ENCODE results near the gene DMTF1.

The DMTF1 gene

GRCh38 chr7:87213811-87214210 is 61.6 kb downstream of the DMTF1 start:
- Histone ChIP-seq H3K27ac (ENCODE audit: low read depth, low read length) (0 out of 2 replicates have a peak overlapping the region, but pooled peaks have one; percentile 25), H3K9ac (ENCODE audit: low read depth, low read length) (no peak overlapping the region; the same call in 1 of the 2 replicates)

GRCh38 chr7:87215046-87215445 is 62.8 kb downstream of the DMTF1 start:
- Histone ChIP-seq H3K27ac (ENCODE audit: low read depth, low read length) (no peak overlapping the region), H3K27me3 (ENCODE audit: insufficient read depth, low read length) (no peaks in the 10 kb centered on the region), H3K9me3 (ENCODE audit: insufficient read depth, low read depth, low read length) (no peaks in the 10 kb centered on the region), H3K4me1 (ENCODE audit: insufficient read depth, low read length) (peaks cover 14% of the 10 kb centered on the region; the same call in 1 of the 2 replicates), H3K36me3 (ENCODE audit: insufficient read depth, low read length) (peaks cover 19% of the 10 kb centered on the region), H3K9ac (ENCODE audit: low read depth, low read length) (no peak overlapping the region), H3K4me3 (ENCODE audit: low read length) (no peak overlapping the region)
- WGBS, result 96% methylated on average over 3 of the region's 3 CpGs

More at GRCh38 chr7:87213811-87214210, 61.6 kb downstream of the DMTF1 start:
- no peak overlapping the region for H3K4me3 ChIP-seq (ENCODE audit: low read length)
- H3K36me3 ChIP-seq (ENCODE audit: insufficient read depth, low read length), result peaks cover 21% of the 10 kb centered on the region
- peaks cover 12% of the 10 kb centered on the region; the same call in 1 of the 2 replicates for H3K4me1 ChIP-seq (ENCODE audit: insufficient read depth, low read length)
- WGBS, result 63% methylated on average over 2 of the region's 2 CpGs
- no peaks in the 10 kb centered on the region for H3K9me3 ChIP-seq (ENCODE audit: insufficient read depth, low read depth, low read length)
- no peaks in the 10 kb centered on the region for H3K27me3 ChIP-seq (ENCODE audit: insufficient read depth, low read length)

- WGBS, result 94% methylated on average over 5 of the region's 5 CpGs
- peaks cover 15% of the 10 kb centered on the region for H3K36me3 ChIP-seq (ENCODE audit: insufficient read depth, low read length)
- no peaks in the 10 kb centered on the region for H3K9me3 ChIP-seq (ENCODE audit: insufficient read depth, low read depth, low read length)
- H3K4me1 ChIP-seq (ENCODE audit: insufficient read depth, low read length), result peaks cover 14% of the 10 kb centered on the region; the same call in 1 of the 2 replicates
- no peak overlapping the region for H3K9ac ChIP-seq (ENCODE audit: low read depth, low read length)
- H3K27me3 ChIP-seq (ENCODE audit: insufficient read depth, low read length), result peaks cover 15% of the 10 kb centered on the region
- no peak overlapping the region for H3K4me3 ChIP-seq (ENCODE audit: low read length)
- no peak overlapping the region for H3K27ac ChIP-seq (ENCODE audit: low read depth, low read length)
Measured at GRCh38 chr7:87216701-87217508, 64.7 kb downstream of the DMTF1 start.

- no peak overlapping the region for H3K27ac ChIP-seq (ENCODE audit: low read depth, low read length)
- H3K36me3 ChIP-seq (ENCODE audit: insufficient read depth, low read length), result peaks cover 13% of the 10 kb centered on the region
- 91% methylated on average over 9 of the region's 9 CpGs for whole genome bisulfite sequencing
- peaks cover 14% of the 10 kb centered on the region; the same call in 1 of the 2 replicates for H3K4me1 ChIP-seq (ENCODE audit: insufficient read depth, low read length)
- H3K9me3 ChIP-seq (ENCODE audit: insufficient read depth, low read depth, low read length), result no peaks in the 10 kb centered on the region
- no peak overlapping the region for H3K9ac ChIP-seq (ENCODE audit: low read depth, low read length)
- H3K4me3 ChIP-seq (ENCODE audit: low read length), result peak overlapping the region; percentile 85
- peaks cover 27% of the 10 kb centered on the region for H3K27me3 ChIP-seq (ENCODE audit: insufficient read depth, low read length)
Measured at GRCh38 chr7:87217983-87218653, 65.9 kb downstream of the DMTF1 start.

- peaks cover 13% of the 10 kb centered on the region for H3K36me3 ChIP-seq (ENCODE audit: insufficient read depth, low read length)
- peak overlapping the region; percentile 84 for H3K9ac ChIP-seq (ENCODE audit: low read depth, low read length)
- WGBS, result 10% methylated on average over 17 of the region's 17 CpGs
- H3K27me3 ChIP-seq (ENCODE audit: insufficient read depth, low read length), result peaks cover 35% of the 10 kb centered on the region
- peaks cover 12% of the 10 kb centered on the region; the same call in 1 of the 2 replicates for H3K4me1 ChIP-seq (ENCODE audit: insufficient read depth, low read length)
- H3K4me3 ChIP-seq (ENCODE audit: low read length), result peak overlapping the region; percentile 85
- H3K27ac ChIP-seq (ENCODE audit: low read depth, low read length), result peak overlapping the region; percentile 69; the same call in 1 of the 2 replicates
- H3K9me3 ChIP-seq (ENCODE audit: insufficient read depth, low read depth, low read length), result no peaks in the 10 kb centered on the region
Measured at GRCh38 chr7:87218796-87219544, 66.7 kb downstream of the DMTF1 start.

- Histone ChIP-seq H3K4me3 (ENCODE audit: low read length) (peak within 1 kb of the TSS; percentile 85), H3K4me1 (ENCODE audit: insufficient read depth, low read length) (peaks cover 6% of the 10 kb centered on the region; the same call in 1 of the 2 replicates), H3K36me3 (ENCODE audit: insufficient read depth, low read length) (peaks cover 13% of the 10 kb centered on the region), H3K9me3 (ENCODE audit: insufficient read depth, low read depth, low read length) (no peaks in the 10 kb centered on the region), H3K9ac (ENCODE audit: low read depth, low read length) (peak within 1 kb of the TSS; percentile 84), H3K27me3 (ENCODE audit: insufficient read depth, low read length) (peaks cover 42% of the 10 kb centered on the region), H3K27ac (ENCODE audit: low read depth, low read length) (peak within 1 kb of the TSS; percentile 69)
- under 1% methylated on average over 41 of the region's 41 CpGs for WGBS
Measured at GRCh38 chr7:87219545-87220025, 67.3 kb downstream of the DMTF1 start, which contains the start of gene TMEM243. Gene TMEM243 (minus strand): TSS chr7:87219732. CDS start chr7:87219503, 229 bp downstream.

- under 1% methylated on average over 75 of the region's 75 CpGs for WGBS
- 0 out of 2 replicates have a peak overlapping the region, but pooled peaks have one; percentile 45 for H3K27ac ChIP-seq (ENCODE audit: low read depth, low read length)
- peak overlapping the region; percentile 84 for H3K9ac ChIP-seq (ENCODE audit: low read depth, low read length)
- 0 out of 2 replicates have a peak, but pooled peaks cover 4% of the 10 kb centered on the region for H3K4me1 ChIP-seq (ENCODE audit: insufficient read depth, low read length)
- no peaks in the 10 kb centered on the region for H3K9me3 ChIP-seq (ENCODE audit: insufficient read depth, low read depth, low read length)
- peaks cover 13% of the 10 kb centered on the region for H3K36me3 ChIP-seq (ENCODE audit: insufficient read depth, low read length)
- peak overlapping the region; percentile 85 for H3K4me3 ChIP-seq (ENCODE audit: low read length)
- peaks cover 46% of the 10 kb centered on the region for H3K27me3 ChIP-seq (ENCODE audit: insufficient read depth, low read length)
Measured at GRCh38 chr7:87220026-87220733, 67.9 kb downstream of the DMTF1 start.

GRCh38 chr7:87220734-87221215 is 68.5 kb downstream of the DMTF1 start:
- peak overlapping the region; percentile 85 for H3K4me3 ChIP-seq (ENCODE audit: low read length)
- peaks cover 46% of the 10 kb centered on the region for H3K27me3 ChIP-seq (ENCODE audit: insufficient read depth, low read length)
- H3K9ac ChIP-seq (ENCODE audit: low read depth, low read length), result no peak overlapping the region
- 0 out of 2 replicates have a peak, but pooled peaks cover 4% of the 10 kb centered on the region for H3K4me1 ChIP-seq (ENCODE audit: insufficient read depth, low read length)
- H3K9me3 ChIP-seq (ENCODE audit: insufficient read depth, low read depth, low read length), result no peaks in the 10 kb centered on the region
- WGBS, result 33% methylated on average over 17 of the region's 17 CpGs
- no peak overlapping the region for H3K27ac ChIP-seq (ENCODE audit: low read depth, low read length)
- H3K36me3 ChIP-seq (ENCODE audit: insufficient read depth, low read length), result peaks cover 13% of the 10 kb centered on the region

GRCh38 chr7:87223666-87224065 is 71.4 kb downstream of the DMTF1 start:
- Histone ChIP-seq H3K4me3 (ENCODE audit: low read length) (no peak overlapping the region), H3K27me3 (ENCODE audit: insufficient read depth, low read length) (peaks cover 46% of the 10 kb centered on the region), H3K9ac (ENCODE audit: low read depth, low read length) (no peak overlapping the region), H3K9me3 (ENCODE audit: insufficient read depth, low read depth, low read length) (no peaks in the 10 kb centered on the region), H3K4me1 (ENCODE audit: insufficient read depth, low read length) (0 out of 2 replicates have a peak, but pooled peaks cover 3% of the 10 kb centered on the region), H3K27ac (ENCODE audit: low read depth, low read length) (no peak overlapping the region), H3K36me3 (ENCODE audit: insufficient read depth, low read length) (no peaks in the 10 kb centered on the region)
- 60% methylated on average over 1 of the region's 1 CpG for WGBS

GRCh38 chr7:87225696-87226095 is 73.4 kb downstream of the DMTF1 start:
- no peak overlapping the region for H3K27ac ChIP-seq (ENCODE audit: low read depth, low read length)
- H3K4me3 ChIP-seq (ENCODE audit: low read length), result no peak overlapping the region
- H3K36me3 ChIP-seq (ENCODE audit: insufficient read depth, low read length), result no peaks in the 10 kb centered on the region
- H3K4me1 ChIP-seq (ENCODE audit: insufficient read depth, low read length), result no peaks in the 10 kb centered on the region
- H3K9me3 ChIP-seq (ENCODE audit: insufficient read depth, low read depth, low read length), result peaks cover 2% of the 10 kb centered on the region; the same call in 1 of the 2 replicates
- peaks cover 43% of the 10 kb centered on the region for H3K27me3 ChIP-seq (ENCODE audit: insufficient read depth, low read length)
- WGBS, result 79% methylated on average over 1 of the region's 1 CpG
- H3K9ac ChIP-seq (ENCODE audit: low read depth, low read length), result no peak overlapping the region

Measured in HUES64 (cell line).